Parietal lobe (tissue), 2 donors: ENCODE data around the gene RETSAT. TPM values are rescaled to one million over a fixed set of nuclear protein-coding genes. Genes with fewer than 3 reads are reported as not detected.

ENCODE experiments used
- small RNA-seq: library from RNA; depleted of rRNA; stranded (forward); fragments of <200 nt; gene quantifications from one replicate; pipeline ENCODE3, GENCODE V24; 2014; ENCODE audit warnings: low replicate concordance
- total RNA-seq: library from RNA; depleted of rRNA; stranded (reverse); fragments of >200 nt; gene quantifications from one replicate; pipeline ENCODE4 v1.2.3, GENCODE V29; 2014

The RETSAT gene
- total RNA-seq = 14.4 TPM

DNA sequence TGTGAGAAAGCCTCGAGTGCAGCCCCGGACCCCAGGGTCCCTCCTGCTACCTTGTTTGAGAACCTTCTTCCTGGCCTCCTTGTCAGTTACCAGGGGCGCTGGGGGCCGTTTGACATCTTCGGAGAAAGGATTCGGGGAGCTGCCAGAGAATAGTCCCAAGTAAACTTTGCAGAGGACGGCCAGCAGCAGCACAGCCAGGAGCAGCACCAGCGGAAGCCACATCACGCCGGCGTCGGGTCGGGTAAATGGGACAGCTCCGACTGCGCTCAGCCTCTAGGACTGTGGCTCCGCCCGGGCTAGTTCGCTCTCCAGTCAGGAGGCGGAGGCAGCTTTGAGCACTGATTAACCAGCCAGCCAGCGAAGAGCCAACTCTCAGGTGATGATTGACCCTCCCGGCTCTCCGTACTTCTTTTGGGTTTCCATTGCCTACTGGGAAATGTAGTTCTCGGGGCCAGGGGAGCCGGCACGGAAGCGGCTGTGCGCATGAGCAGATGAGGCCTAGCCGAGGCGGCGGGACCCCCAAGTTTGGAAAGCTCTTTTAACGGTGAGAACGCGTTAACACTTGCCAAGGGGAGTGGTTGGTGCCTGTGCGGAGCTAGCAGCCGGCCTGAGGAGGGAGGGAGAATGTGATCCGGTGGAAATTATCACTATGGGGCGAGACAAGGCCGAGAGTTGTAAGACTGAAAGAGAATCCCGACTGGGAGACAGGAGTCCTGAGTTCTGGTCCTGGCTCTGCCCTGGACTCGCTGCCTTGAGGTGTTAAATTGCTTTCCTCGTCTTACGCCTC, at the start of gene RETSAT, which contains the start of gene ELMOD3:
Gene RETSAT, minus strand, starts transcription at position 243 of the 787 bp plus-strand sequence. Its CDS starts 21 bp downstream, at position 222.
Gene ELMOD3, plus strand, starts transcription at position 484 of the 787 bp plus-strand sequence. CDS start 2,430 bp downstream, outside the sequence.

DNA sequence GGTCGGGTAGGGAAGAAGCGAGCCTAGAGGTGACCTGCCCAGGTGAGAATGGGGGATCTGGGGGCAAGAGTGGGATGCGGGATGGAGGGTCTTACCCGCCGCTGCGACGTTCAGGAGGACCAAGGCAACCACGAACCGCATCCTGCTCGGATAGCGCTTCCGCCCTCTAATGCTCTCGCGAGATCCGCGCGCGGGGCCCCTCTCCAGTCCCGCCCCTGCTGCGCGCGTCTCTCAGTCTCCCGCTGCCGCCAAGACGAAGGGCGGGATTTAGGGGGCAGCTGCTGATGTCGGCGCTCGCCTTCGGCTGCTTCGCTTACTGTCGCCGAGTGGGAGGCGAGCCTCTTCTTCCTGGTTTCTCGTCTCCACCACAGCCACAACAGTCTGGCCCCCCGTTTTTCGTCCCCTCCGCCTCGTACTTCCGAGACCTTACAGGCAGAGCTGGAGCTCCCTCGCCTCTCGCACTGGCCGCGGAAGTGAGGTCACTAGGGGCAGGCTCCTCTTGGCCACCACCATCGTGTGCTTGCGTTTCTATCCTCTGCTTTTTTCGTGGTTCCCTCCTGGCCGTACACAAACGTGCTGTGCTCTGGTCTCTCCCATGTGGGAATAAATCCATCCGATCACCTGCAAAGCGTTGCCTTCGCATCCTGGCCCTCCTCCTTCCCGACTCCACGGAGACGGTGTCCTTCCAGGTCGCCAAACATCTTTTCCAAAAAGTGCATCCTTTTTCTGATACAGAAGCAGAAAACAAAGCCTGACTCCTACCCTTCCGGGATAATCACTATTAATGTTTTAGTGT, 26.3 kb downstream of the RETSAT start, which contains the start of gene TGOLN2:
Gene TGOLN2, minus strand, starts transcription at position 168 of the 796 bp plus-strand sequence. Its CDS starts 27 bp downstream, at position 141.

Small RNA genes lying within 50 kb of the gene (small RNA-seq; reads per million reads assigned to genes)
- gene AC062037.1 (not detected), gene AC062037.2 (not detected), gene RF00019 (not detected), gene RN7SL113P (not detected)

Other genes with a start within 250 kb of the RETSAT start
- gene TCF7L1, start 221.1 kb downstream of the RETSAT start, total RNA-seq = 3.4 TPM
- gene TGOLN2, start 26.5 kb downstream of the RETSAT start, total RNA-seq = 57.0 TPM
- gene ELMOD3, start 241 bp upstream of the RETSAT start, total RNA-seq = 26.9 TPM
- gene CAPG, start 55.8 kb upstream of the RETSAT start, total RNA-seq = 11.0 TPM
- gene SH2D6, start 64.2 kb upstream of the RETSAT start, total RNA-seq = 0.94 TPM
- gene MAT2A, start 184.6 kb upstream of the RETSAT start, total RNA-seq = 157 TPM
- 55.1 TPM for gene GGCX, start 207.0 kb upstream of the RETSAT start, total RNA-seq
- gene VAMP8, start 223.1 kb upstream of the RETSAT start, total RNA-seq = 0.94 TPM
- gene VAMP5, start 229.9 kb upstream of the RETSAT start, total RNA-seq = not detected
- gene RNF181, start 241.2 kb upstream of the RETSAT start, total RNA-seq = 46.0 TPM
- gene TMEM150A, start 248.2 kb upstream of the RETSAT start, total RNA-seq = 6.6 TPM